ENCODE data around the gene GPRC5B.

The GPRC5B gene

GRCh38 chr16:19878757-19879156, 5.9 kb downstream of the GPRC5B start:
- TF ChIP-seq CTCF (conservative IDR thresholded peaks at IDR 0.05) (no peak), ZFX (IDR thresholded peaks at IDR 0.05) (no peak)
- H3K27ac ChIP-seq: no peak overlapping the region

GRCh38 chr16:19876501-19877059, 8.1 kb downstream of the GPRC5B start:
- no peak overlapping the region for H3K27ac ChIP-seq
- TF ChIP-seq CTCF (conservative IDR thresholded peaks at IDR 0.05): no peak
- no peak for TF ChIP-seq ZFX (IDR thresholded peaks at IDR 0.05)

GRCh38 chr16:19875900-19876299, 8.7 kb downstream of the GPRC5B start:
- no peak overlapping the region for H3K27ac ChIP-seq
- TF ChIP-seq ZFX (IDR thresholded peaks at IDR 0.05) (no peak), CTCF (conservative IDR thresholded peaks at IDR 0.05) (no peak)

GRCh38 chr16:19874851-19875546, 9.6 kb downstream of the GPRC5B start:
- TF ChIP-seq CTCF (conservative IDR thresholded peaks at IDR 0.05) (no peak), ZFX (IDR thresholded peaks at IDR 0.05) (no peak)
- H3K27ac ChIP-seq: no peak overlapping the region

- TF ChIP-seq ZFX (IDR thresholded peaks at IDR 0.05): no peak
- TF ChIP-seq CTCF (conservative IDR thresholded peaks at IDR 0.05): no peak
- no peak overlapping the region for H3K27ac ChIP-seq
These were observed 10.6 kb downstream of the GPRC5B start for GRCh38 chr16:19874026-19874425.

- H3K27ac ChIP-seq: no peak overlapping the region
- no peak for TF ChIP-seq CTCF (conservative IDR thresholded peaks at IDR 0.05)
- TF ChIP-seq ZFX (IDR thresholded peaks at IDR 0.05): no peak
These were observed 11.7 kb downstream of the GPRC5B start for GRCh38 chr16:19872935-19873334.

- TF ChIP-seq ZFX (IDR thresholded peaks at IDR 0.05): no peak
- TF ChIP-seq CTCF (conservative IDR thresholded peaks at IDR 0.05): no peak
- H3K27ac ChIP-seq: no peak overlapping the region
These were observed 12.3 kb downstream of the GPRC5B start for GRCh38 chr16:19872179-19872863.
